GM18858 (cell line): Measurements from ENCODE around the gene TMEM272.
A peak's percentile ranks its signal among the peaks of the same experiment; 100 is the strongest.

ENCODE experiments used
- ATAC-seq: cut with Tn5 transposase; IDR thresholded peaks from one replicate; pipeline ENCODE4 v1.9.1; 2021; ENCODE audit not compliant: unreplicated experiment

The TMEM272 gene

DNA sequence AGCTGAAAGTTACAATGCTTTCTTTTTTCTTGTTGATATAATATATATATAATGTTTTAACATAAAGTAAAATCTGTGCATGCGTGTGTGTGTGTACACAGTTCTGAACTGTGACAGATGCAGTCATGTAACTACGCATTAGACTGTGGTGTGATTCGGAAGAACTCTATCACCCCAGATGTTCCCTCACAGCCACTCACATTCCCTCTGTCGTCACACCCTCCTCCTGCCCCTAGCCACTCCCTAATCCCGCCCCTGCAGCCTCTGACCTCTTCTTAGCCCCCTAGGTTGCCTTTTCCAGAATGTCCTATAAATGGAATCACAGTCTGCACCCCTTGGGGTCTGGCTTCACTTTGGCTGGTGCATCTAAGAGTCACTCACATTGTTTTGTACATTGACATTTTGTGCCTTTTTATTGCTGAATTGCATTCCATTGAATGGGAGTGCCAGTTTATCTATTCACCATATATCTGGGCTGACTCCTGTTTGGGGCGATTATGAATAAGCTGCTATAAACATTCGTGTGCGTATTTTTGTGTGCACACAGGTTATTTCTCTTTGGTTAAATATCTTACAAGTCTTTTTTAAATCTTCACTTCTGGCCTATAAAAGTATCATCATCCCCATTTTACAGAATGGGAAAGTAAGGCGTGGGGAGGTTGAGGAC lies 61.4 kb downstream of the TMEM272 start:
- no peak for ATAC-seq

DNA sequence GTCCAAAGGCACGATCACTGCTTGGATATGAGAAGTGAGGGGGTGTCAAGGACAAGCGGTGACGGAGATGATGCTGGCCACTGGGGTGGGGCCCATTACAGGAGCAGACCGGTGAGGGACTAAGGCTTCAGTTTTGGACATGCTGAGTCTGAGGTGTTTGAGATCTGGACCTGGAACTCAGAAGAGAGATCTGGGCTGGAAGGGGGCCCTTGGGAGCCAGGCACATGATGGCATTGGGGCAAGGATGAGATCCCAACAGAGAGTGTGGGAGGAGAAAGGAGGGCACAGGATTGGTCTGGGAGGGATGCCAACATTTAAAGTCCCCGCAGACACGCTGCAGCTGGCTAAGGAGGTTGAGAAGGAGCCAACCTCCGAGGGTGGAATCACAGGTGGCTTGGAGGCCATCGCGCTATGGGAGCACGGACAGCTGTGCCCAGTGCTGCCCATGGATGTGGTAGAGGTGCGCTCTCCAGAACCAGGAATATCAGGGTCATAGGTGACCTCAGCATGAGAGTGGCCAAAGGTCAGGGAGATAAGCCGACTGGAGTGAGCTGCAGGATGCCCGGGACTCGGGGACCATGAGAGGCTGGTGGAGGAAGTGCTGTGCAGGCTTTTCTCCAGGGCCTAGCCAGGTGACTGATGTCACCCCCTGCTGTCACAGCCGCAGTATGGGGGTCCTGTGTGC lies 62.8 kb downstream of the TMEM272 start:
- ATAC-seq = no peak

DNA sequence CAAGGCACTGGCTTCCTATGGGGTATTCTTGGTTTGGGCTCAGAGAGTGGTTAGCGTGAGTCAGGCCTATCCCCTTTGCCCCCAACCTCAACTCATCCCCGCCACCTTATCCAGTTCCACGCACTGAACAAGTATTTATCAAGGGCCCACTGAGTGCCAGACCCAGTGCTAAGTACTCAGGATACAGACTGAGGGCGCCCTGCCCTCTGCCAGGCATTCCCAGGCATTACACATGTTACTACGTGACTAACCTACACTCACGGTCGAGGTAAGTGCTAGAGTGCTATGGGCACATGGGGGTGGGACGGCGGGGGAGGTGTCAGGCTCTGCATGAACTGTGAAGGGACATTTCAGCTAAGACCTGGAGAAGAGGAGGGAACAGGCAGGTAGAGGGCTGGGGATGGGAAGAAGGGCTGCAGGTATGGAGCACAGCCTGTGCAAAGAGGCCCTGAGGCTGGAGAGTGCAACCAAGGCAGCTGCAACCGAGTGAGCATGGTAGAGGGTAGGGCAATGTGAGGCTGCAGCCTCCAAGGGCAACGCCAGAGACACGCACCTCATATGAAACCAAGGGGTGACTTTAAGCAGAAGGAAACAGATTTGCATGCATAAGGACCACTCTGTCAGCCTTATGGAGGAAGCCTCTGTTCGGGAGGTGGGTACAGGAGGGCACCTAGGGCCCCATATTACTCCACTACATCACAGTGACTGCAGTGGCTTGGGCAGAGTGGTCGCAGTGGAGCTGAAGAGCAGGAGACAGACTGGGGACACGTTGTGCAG lies 63.5 kb downstream of the TMEM272 start:
- ATAC-seq = peak; percentile 77

DNA sequence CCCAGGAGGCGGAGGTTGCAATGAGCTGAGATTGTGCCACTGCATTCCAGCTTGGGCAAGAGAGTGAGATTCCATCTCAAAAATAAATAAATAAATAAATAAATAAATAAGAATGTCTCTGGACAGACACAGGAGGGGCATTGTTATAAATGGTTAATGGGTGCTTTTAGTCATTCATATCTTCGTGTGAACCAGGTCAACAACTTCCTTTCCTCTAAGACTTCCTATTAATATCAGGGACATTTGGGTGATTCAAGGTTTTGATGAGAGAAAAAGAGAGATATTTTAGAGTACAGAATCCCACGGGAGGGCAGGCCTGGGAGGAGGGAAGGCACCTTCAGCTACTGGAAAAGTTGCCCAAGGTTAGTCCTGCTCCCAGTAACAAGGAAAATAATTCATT lies 64.9 kb downstream of the TMEM272 start:
- no peak for ATAC-seq

DNA sequence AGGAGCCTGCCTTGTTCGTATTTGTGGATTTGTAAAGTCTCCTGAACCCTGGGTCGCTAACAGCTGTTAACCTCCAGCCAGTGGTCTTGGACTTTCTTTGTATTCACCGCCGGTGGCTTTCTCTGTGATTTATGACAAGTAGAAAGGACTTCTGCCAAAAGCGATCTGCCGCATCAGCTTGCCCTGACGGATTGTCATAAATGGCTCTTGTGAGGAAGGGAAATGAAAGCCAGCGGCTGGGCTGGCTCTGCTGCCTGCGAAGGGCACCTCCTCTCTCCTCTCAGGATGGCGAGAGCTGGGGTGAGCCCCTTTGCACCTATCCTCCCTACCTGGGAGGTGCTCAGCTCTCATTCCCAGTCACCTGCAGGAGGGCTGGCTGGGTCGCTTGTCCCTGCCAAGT lies 66.6 kb downstream of the TMEM272 start:
- no peak for ATAC-seq

DNA sequence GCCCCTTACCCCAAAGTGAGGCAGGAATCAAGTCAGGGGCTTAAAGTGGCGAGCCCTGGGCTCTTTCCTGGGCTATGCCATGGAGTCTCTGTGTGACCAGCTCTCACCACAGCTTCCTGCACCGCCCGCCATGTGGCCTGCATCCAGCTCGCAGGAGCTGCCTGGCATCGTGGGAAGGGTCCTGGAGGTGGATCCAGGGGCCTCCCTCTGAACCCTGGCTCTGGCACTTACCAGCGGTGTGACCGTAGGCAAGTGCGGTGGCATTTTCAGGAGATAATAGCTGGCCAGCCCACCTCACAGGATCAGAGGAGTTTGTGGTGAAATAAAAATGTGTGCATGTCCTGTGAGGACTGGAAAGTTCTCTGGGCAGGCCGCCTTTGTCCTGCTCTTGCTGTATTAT lies 67.1 kb downstream of the TMEM272 start:
- ATAC-seq = no peak

DNA sequence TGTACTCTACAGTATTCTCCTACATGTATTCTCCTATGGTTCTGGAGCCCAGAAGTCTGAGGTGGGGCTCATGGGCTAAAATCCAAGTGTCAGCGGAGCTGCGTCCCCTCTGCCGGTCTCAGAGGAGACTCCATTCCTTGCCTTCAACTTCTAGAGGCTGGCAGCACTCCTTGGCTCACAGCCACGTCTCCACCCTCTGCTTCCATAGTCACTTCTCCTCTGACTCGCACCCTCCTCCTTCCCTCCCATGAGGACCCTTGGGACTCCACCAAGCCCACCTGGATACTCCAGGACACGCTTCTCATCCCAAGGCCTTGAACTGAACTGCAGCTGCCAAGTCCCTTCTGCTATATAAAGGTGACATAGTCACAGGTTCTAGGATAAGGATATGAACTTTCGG lies 68.8 kb downstream of the TMEM272 start:
- no peak for ATAC-seq

DNA sequence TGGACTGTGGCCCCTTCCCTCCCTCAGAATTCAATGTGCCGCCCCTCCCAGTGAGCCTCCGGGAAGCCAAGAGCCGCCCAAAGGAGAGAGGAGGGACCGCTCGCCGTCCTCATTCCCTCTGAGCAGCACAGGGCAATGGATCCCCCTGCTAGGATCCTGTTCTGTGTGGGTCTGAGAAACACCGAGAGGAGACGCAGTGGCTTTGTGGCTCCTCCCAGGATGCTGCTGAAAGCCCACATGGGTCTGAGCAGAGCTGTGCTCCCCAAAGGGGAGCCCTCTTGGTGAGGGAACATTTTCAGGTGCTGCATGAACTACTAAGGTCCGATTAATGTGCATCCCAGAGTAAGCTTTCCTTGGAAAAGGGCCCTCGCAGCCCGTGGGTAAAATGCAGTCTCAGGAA lies 71.5 kb downstream of the TMEM272 start:
- no peak for ATAC-seq

DNA sequence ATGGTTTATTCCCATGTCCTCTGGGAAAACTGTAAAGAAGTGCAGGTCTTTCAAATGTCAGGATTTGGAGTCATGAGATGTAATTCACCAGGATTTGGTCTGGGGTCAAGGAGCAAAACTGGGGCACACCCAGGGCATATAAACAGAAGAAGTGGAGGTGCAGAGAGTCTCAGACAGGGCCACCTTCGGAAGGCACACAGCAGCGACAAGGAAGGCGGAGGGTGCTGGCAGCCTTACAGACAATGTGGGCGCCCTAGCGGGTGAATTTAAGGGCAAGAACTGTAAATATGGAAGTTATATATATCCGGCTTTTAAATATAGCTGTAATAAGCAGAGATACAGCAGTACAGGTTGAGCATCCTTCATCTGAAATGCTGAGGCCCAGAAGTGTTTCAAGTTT lies 72.2 kb downstream of the TMEM272 start:
- no peak for ATAC-seq

DNA sequence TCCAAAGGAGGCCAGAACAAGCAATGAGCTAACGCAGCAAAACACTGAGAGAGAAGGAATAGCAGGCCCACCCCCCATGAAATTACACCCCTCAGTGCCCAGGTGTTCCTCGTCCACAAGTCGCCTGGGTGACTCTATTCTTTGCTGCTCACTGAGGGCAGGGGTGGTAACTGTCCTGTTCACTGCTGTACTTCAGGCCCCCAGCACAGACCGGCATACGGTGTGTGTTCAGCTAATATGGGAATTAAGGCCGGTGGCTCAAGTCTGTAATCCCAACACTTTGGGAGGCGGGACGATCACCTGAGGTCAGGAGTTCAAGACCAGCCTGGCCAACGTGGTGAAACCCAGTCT lies 72.9 kb downstream of the TMEM272 start:
- ATAC-seq = no peak

DNA sequence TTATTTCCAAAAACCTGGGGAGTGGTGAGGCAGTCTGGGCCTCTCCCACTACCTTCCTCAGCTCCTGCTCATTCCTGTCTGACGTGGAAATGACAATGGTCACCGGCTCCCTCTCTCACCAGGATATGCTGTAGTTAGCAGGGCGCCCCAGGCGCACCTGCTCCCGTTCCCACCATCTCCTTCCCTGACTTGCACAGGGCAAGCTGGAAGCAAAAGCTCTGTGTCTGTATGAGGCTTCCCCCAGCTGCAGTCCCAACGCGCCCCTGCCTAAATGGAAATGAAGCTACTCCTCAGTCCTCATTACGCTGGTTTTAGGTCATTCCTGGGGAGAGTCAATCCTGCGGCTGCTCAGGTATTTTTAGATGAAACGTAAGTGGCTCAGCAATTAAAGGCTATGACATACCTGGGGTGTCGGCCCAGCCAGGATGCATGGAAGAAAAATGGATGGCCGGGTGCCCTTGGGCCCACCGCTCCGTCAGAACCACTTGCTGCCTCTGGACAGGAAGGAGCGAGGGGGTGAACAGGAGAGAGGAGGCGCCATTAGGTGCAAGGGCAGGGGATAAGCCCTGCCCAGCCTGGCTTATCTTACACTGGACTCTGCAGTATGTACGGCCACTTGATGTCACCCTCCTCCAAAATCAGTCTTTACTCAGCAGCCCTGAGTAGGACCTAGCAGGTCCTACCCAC lies 73.4 kb downstream of the TMEM272 start:
- ATAC-seq = no peak

DNA sequence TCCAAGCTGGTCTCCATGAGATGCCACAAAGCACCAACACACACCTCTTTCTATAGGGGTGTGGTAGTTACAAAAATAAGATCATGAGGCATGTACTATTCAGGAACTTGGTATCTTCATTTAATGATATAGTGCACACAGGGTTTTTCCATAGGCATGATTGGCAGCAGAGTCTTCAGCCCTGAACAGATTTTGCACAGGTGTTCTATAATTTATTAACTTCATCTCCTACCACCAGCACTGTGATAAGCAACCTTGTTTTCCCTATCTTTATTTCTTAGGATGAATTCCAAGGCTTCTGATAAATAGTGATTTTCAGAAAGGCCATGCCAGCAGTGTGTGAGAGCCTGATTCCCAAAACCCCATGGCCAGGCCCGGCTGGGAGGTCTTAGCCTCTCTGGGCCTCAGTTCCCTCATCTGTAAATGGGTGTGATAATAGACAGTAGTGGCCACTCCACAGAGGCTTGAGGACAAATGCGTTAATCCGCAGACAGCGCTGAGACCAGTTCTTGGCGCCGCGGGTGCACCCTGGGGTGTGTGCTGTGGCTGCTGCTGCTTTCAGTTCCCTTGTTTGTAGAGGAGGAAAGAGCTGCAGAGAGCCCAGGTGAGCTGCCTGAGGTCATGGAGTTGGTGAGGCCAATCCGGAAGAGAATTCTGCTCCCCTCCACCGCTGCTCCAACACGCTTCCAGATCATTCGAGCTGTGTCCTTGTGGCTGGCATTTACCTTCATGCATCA lies 74.1 kb downstream of the TMEM272 start:
- no peak for ATAC-seq

DNA sequence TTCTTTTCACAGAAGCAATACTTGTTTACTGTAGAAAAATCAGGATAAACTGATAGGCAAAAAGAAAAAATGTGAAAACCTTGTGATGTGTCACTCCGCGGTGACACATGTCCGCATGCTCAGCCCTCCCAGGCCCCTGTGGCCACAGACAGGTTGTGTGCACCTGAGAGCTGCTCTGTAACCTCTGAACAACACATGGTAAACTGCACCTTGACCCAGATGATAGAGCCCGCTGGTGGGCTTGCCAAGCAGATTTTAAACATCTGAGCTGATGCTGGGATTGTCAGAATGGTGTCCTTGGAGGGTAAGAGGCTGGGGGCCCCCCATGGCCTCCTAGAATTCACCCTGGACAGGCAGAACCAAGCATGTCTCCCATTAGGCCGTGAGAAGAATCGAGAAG lies 74.8 kb downstream of the TMEM272 start:
- no peak for ATAC-seq

DNA sequence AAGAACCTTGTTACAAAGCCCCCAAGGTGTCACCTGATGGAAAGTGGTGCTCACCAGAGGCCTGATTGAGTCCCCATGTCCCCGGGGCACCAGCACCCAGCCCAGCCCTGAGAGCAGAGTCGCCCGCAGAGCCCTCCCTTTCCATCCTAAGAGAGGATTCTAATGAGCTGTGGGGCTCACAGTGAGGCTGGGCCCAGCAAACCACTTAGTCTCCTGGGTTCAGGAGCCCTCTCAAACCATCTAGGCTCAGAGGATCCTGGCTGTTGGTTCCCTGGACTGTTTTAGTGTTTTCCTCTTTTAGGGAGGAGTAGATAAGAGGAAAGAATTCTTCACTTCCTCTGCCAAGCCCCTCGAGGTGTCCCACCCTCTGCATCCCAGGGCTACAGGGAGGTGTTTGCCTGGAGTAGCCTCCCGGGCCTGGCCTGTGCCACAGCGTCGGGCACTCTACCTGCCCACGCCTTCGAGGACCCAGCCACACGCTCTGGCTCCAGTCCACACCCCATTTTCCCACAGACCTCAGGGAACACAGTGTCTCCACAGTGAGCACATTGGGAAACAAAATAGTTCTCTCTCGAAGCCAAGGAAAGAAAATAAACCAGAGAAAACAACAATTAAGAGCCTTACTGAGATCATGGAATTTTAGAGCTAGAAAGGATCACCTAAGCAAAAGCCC lies 75.4 kb downstream of the TMEM272 start:
- no peak for ATAC-seq

DNA sequence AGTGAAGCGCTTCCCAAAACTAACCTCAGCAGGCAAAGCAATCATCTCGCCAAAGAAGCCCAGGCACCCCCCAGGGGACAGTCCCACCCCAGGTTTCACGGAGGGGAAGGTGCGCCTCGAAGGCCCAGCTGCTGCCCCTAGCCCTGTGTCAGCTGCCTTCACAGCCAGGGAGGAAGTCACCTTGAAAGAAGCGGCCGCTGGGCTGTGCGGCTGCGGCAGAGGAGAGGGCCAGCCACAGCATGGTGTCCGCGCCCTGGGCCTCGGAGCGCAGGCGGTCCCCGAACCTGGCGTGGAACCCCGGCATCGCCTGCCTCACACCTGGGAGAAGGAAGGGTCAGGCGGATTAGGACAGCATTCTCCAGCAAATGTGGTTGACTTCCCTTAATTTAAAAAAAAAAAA lies 76.0 kb downstream of the TMEM272 start:
- no peak for ATAC-seq

DNA sequence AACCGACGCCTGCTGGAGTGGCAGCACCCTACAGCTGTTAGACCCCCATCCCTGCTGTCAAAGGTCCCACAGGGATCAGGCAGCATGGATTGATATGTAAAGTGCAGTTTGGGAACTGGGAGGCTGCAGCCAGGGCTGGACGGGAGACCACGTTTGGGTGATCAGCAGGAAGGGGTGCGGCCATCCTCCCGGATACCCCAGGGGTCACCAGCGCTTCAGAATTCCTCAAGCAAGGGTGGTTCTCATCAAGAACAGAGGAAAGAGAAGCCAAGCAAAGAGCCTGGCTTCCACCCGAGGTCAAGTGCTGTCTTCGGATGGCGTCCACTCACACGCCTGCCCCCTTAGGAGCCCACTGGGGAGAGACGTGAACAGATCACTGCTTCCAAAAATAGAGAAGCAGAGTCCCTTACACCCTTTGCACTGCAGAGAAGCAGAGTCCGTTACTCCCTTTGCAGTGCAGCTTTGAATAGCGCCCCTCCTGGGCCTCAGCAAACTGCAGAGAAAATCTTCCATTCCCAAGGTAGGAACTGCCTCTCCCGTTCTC lies 76.5 kb downstream of the TMEM272 start:
- ATAC-seq = no peak

DNA sequence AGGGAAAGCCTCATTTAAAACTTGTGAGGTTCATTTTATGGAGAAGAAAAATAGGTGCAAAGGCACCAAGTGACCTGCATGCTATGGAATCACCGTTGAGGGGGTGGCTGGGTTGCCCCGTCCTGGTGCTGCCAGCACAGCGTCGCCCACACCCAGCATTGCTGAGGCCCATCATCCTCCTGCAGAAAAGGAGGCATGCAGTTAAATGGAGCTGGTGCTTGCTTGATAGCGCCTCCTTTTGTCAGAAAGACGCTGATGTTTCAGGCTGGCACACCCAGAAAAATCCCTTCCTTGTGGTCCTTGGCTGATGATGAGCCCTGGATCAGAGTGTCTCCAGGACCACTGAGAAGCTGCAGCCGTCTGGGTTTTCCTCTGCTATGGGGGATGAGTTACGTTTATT lies 77.9 kb downstream of the TMEM272 start:
- ATAC-seq = no peak

DNA sequence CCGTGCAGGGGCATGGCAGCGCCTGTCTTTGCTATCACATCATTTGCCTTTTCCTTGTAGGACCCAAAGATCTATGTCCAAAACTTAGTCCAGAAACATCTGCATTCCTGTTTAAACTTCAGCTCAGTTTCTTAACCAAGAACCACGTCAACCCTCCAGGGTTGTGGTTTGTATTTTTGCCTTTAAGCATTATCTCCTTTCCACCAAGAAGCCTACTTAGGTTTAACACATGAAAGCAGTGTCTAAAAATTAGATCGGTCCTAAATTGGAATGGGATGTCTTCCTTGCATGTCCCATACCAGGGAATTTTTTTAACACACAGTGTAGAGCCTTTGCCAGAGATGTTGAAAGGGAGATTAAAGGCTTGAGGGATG lies 79.8 kb downstream of the TMEM272 start:
- no peak for ATAC-seq

DNA sequence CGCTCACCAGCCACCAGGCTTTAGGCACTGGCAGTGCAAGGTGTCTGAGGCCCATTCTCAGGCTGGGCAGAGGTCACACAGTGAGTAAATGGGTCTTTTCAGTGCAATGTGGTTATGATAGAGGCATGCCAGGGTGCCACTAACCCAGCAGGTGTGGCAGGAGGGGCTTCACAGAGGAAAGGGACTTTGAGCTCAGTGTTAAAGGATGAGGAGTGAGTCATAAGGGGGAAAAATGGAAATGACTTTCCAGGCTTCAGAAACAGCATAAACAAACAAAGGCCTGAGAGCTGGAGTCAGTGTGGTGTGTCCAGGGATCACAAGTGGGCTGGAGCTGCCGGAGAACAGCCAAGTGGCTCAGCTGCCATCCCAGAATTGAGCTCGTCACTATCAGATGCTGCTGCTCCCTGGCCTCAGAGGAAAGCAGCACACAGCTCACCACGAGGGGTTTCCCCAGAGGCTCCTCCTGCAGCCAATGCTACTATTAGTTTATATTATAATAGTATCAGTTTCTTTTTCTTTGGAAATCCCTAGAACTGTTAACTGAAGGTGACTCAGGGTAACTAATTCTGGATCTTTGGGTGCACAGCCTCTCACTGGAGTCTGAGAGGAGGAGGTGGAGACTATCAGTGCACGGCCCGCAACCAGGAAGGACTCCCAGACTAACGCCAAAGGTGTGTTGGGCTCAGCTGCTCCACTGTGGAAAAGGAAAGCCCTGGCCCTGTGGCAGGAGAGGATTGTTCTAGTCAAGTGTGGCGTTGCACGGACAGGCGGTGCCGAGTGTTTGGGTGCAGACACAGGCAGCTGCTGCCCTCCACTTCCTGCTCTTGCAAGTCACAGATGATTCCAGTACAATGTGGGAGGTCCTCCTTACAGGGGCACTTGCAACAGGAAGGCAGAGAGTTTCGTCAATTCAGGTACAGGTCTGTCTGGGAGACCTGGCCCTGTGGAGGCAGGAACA lies 80.5 kb downstream of the TMEM272 start:
- peak; percentile 76 for ATAC-seq
